GM12872 (cell line): ENCODE measurements around the gene EPS8L2.

Experiments used
- CTCF ChIP-seq: IDR thresholded peaks from 3 replicates; pipeline ENCODE4 v1.5.1; 2011; ENCODE audit warnings: low read depth, mild to moderate bottlenecking, low read length, moderate library complexity; ENCODE audit not compliant: insufficient read depth

The EPS8L2 gene

DNA sequence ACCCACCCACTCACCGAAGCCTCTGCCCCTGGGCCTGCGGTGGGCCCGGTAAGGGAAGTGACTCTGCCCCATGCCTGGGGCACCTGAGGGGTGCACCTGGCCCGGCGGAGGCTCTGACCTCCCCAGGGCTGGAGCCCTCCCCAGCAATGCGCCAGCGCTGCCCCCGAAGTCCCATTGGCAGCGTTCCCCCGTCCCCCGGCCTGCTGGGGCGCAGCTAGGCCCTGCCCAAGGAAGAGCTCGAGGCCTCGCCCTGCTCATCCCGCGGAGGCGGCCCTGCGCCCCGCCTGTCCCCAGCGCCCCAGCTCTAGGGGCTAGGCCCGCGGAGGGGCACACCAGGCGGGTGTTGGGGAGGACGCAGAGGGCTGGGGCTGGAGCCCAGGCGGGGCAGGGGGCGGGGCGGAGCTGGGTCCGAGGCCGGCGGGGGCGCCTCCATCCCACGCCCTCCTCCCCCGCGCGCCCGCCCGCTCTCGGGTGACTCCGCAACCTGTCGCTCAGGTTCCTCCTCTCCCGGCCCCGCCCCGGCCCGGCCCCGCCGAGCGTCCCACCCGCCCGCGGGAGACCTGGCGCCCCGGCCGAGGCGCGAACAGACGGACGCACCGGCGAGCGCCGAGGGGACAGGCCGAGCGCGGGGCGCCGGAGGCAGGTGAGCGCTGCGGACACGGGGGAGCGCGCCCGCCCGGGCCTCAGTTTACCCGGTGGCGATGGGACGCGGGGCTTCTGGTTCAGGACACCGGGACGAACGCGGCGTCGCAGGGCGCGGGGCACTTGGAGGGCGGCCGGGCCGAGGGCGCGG lies at the start of gene EPS8L2:
TSS of gene EPS8L2 (plus strand) at position 586 of the 793 bp plus-strand sequence. CDS start 3,177 bp downstream, outside the sequence.
- no peak for TF ChIP-seq CTCF

GRCh38 chr11:656426-656825 lies 49.6 kb upstream of the EPS8L2 start:
- TF ChIP-seq CTCF = no peak

GRCh38 chr11:656866-657265 lies 49.2 kb upstream of the EPS8L2 start:
- TF ChIP-seq CTCF = no peak

GRCh38 chr11:657691-658126 lies 48.3 kb upstream of the EPS8L2 start:
- TF ChIP-seq CTCF = no peak

GRCh38 chr11:659532-660085 lies 46.4 kb upstream of the EPS8L2 start:
- no peak for TF ChIP-seq CTCF

DNA sequence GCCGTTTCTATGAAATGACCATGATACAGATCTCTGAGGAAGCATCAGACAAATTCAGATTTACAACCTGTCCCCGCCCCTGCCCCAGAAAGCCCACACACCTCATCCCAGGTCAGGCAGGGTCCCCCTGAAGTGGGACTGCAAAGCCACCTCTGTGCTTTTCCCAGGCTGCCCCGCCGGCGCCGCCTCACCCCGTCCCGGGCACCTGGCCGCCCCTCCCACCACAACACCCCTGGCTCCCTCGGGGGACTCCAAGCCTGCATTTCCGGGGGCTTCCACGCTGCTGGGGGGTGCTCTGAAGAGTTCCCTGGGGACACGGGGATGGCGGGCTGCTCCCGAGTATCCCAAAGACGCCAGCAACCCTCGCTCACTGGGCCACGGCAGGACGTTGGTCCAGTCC lies 45.8 kb upstream of the EPS8L2 start:
- no peak for TF ChIP-seq CTCF

DNA sequence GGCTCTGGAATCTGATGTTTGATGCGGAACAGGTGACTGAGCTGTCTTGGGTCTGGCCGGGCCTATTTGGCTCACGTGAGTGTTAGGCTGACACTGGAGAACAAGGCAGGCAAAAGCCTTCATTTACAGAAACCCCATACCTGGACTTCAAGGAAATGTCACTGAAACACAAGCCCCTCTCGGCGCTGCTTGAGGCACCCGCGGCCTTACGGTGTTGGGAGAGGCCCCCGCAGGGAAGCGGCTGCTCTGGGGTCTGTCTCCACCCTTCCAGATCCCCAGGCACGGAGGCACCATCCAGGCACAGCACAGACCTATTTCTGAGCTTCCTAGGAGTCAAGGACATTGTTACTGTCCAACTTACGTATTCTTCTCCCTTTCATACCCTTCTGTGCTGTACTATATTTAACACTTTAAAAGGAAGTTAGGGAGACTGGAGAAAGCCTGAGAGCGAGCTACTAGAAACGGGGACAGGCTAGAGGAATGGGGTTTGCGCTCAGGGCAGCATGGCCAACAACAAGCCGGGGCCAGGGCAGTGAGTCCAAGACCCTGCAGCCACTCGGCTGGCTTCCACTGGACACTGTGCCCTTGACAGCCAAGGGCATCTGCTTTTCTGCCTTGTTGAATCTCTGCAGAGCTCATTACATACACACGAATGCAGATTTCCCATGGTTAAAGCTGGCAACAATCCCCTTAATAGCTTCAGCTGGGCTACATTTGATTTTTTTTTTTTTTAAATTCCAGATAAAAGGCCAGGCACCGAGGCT lies 45.2 kb upstream of the EPS8L2 start:
- TF ChIP-seq CTCF = no peak
